GM19455 (cell line): ENCODE measurements around the gene MAPRE3.

Experiments used
- ATAC-seq: cut with Tn5 transposase; IDR thresholded peaks from one replicate; pipeline ENCODE4 v1.9.1; 2021; ENCODE audit not compliant: unreplicated experiment

The MAPRE3 gene

DNA sequence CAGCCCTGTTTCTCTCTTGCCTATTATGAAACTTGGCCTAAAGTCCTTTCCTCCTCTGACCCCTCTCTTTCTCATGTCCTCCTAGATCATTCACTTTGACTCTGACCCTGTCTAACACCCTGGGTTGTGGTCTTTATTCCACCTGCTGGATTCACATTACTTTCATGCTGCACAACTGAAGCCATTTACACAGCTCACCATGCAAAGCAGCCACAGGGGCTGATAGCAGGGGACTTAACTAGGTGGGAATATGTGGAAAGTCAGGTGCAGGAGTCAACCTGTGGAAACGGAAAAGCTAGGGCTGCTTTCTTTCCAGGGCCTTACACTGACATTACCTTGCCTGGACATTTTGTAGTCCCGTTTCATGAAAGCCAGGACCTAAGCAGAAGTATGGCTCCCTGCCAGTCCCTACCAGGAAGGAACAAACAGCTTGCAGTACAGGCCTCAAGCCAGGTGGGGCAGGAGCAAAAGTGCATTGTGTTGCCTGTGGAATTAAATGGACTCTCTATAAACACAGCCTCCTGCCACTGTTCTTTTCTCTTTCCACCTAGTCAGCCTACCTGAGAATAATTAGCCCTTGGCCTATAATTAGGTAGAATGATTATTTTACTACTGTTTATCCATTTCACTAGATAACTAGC, 11.8 kb downstream of the MAPRE3 start:
- ATAC-seq: no peak

DNA sequence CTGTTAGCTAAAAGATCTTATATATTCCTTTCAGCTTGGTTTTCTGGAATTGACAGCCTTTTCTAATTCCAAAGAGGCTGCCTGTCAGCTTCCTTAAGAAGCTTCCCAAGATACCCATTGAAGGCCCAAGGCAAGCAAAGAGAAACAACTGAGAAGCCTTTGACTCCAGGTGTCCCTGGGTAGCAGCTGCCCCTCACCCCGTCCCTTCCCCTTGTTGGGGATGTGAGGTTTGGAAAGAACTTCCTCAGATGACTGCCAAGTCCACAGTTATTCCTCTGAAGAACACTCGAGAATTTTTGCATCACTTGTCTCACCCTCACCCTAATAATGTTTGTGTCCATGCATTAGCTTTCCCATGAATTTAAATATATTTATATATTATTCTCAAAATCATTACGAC, 13.3 kb downstream of the MAPRE3 start:
- ATAC-seq: no peak

DNA sequence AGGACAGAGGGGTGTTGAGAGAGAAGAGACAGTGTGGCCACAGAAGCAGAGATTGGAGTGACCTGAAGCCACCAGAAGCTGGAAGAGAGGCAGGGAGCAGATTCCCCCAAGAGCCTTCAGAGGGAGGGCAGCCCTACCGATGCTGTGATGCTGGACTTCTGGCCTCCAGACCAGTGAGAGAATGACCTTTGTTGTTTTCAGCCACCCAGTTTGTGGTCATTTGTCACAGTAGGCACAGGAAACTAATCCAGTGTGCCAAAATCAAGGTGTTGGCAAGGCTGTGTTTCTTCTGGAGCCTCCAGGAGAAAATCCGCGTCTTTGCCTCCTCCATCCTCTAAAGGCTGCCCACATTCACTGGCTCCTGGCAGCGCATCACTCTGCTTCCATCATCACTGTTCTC, 15.4 kb downstream of the MAPRE3 start:
- ATAC-seq: no peak

DNA sequence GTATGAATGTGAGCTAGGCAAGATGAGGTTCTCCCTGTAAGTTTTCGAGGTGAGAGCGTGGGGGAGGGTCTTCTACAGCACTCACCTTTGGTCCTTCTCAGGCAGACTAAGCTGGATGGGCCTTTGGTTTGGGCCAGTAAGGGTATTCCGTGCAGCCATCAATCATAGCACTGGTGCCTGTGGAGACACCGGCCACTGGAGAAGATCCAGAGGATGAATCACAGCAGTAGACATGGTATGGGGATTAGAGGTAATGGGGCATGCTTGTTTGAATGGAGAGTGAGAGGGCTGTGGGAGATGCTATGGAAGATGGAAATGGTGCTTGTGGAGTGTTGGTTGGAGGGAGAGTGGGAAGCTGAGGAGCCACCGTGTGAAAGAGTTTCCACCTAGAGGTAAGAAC, 16.1 kb downstream of the MAPRE3 start:
- ATAC-seq: no peak

DNA sequence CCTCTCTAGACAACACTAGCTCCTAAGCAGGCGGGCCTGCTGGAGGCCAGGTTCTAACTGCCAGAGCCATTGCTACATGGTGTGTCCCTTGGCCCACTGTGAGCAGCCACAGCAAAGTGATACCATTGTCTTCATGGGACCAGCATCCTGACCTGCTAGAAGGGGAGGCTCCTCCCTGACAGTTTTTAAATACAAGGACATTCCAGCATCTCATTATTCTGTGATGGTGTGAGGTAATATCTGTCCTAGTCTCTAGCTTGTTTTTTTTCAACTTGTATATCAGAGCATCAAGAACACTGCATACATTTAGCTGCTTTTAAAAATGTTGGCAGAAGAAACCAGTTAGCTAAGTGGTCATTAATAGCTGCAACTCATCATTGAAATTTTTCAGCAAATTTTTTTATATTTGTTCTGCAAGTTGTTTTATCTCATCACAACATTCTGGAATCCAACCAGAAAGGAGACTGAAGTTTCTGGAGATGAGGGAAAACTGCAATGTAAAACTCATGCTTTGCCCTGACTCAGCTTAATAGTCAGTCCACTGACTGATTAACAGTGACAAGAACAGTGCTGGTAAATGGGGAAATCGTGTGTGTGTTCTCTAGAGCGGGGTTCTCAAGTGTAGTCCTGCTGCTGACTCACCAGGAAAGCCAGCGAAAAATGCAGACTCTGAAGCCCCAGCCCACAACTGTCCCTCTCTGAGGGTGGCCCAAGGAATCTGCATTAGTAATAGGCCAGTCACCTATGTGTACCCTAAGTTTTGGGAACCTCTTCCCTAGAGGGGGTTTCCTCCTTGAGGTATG, 17.8 kb downstream of the MAPRE3 start:
- no peak for ATAC-seq

DNA sequence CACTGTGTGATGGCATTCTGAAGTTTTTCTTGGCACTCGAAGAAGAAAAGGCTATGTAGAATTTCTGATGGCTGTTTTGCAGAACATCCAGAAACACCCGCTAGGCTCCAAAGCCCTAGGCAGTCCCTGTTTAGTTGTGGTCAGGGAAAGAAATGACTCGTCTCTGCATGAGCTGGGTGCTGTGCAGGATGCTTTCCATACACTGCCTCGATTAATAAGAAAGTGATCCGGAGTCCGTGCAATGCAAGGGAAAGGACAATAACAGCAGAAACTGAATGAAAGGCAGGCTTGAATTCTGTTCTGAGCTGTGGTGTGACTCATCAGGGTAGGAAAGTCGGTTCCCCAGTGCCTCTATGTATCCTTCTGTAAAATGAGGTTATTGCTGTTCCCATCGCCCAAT, 18.7 kb downstream of the MAPRE3 start:
- no peak for ATAC-seq

DNA sequence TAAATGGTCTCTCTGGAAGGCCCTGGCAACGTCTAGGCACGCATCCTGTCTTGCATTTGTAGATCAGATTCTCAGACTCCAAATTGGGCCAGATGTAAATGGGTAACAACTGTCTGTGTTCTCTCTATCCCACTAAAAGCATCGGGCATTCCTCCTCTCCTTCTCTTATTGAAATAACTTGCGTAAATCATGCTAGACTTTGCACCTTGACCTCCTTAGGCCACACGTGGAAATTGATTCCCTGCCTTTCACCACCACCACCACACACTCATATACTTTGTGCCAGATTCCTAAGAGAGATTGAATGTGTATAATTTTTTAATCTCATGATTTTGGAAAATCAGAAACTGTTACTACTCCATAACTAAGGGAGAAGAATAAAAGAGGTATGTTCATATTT, 21.3 kb downstream of the MAPRE3 start:
- ATAC-seq: no peak

DNA sequence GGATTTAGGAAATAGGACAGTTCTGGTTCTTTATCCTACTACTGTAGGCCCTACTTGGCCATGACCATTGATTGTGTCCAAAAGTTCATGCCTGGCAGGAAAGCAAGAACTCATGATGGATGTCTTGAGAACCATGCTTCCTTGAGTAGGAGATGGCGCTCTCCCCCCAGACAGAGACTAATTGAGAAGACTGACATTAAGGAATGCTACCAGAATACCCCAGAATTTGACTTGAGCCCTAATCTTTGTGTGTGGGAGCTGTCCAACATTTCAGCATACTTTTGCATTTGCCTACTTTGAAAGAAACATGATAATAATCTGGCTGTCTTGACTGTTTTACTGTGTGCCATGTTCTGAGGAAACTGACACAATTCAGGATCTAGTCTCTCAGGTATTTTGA, 23.3 kb downstream of the MAPRE3 start:
- no peak for ATAC-seq

DNA sequence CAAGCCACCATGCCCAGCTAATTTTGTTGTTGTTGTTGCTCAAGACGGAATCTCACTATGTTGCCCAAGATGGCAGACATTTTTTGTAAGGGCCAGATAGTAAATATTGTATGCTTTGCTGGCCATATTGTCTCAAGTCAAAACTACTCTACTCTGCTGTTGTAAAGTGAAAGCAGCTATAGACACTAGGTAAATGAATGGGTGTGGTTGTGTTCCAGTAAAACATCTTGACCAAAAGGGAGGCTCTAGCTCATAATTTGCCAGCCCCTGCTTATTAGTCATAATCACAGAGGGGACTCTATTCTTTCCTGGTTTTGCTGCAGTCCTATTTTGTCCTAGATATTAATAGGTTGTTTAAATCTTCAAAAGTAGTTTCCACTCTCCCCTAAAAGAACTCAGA, 24.5 kb downstream of the MAPRE3 start:
- no peak for ATAC-seq

DNA sequence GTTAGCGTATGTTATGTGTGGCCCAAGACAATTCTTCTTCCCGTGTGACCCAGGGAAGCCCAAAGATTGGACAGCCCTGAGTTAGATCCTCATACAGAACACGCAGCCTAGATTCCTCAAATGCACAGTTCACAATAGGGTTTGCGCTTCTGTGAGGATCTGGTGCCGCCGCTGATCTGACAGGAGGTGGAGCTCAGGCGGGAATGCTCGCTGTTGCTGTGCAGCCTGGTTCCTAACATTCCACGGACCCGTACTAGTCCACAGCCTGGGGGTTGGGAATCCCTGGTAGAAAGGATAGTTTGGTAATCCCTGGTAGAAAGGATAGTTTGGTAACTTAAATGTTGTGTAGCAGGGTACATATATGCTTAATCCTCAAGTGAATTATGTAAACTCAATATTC, 27.0 kb downstream of the MAPRE3 start:
- no peak for ATAC-seq

DNA sequence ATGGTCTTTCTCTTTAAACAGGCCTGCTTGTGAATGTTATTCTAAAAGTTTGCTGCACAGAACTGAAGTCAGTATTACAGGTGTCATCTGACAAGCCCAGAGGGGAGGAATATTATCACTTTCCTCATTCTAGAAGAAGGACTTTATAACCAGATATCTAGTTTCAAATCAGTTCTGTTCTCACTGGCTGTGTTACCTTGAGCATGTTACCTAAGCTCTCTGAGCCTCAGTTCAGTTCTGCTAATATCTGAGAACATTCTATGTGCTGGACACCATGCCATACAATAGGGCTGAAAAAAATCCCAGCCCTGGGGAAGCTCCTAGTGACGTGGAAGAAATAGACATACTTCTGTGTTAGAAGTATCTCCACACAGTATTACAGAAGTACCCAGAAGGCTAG, 27.9 kb downstream of the MAPRE3 start:
- no peak for ATAC-seq

DNA sequence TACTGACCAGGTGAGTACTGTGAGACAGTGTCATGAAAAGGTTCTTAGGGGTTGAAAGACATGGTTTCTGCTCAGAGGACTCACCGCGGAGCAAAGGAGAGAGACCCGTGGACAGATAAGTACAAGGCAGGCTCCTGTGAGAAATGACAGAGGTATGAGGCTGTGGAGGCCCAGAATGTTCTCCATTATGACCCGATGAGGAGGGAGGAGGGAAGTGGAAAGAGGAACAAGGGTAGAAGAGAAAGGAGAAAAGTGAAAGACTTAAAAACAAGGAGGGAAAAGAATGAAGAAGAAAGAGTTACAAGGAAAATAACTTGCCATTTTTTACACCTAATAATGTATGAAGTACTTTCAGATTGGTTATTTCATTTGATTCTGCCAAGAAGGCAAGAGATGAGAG, 29.8 kb downstream of the MAPRE3 start:
- no peak for ATAC-seq

DNA sequence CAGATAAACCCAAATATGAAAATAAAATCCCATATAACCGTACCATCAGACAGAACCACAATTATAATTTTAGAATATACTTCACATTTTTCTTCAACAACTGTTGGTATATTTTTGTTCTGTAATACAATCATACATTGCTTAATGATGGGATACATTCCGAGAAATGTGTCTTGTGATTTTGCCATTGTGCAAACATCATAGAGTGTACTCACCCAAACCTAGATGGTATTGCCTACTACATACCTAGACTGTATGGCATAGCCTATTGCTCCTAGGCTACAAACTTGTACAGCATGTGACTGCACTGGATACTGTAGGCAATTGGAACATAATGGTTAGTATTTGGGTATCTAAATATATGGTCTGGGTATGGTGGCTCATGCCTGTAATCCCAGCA, 30.6 kb downstream of the MAPRE3 start:
- ATAC-seq: no peak

DNA sequence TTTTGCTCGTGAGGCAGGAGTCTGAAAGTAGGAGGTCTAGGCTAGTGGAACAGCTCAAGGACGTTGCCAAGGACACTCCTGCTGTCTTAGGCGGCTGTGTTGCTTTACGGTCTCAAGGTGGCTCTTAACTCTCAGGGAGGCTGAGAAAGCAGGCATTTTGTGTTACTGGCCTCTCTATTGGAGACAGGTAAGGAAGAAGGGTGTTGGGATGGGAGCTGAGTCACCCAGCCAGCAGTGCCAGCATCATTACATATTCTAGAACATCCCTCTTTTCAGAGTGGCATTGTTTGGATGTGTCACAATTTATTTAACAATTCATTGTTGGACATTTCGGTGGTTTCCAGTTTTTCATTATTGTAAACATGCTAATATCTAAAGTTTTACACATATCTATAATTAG, 31.5 kb downstream of the MAPRE3 start:
- no peak for ATAC-seq

DNA sequence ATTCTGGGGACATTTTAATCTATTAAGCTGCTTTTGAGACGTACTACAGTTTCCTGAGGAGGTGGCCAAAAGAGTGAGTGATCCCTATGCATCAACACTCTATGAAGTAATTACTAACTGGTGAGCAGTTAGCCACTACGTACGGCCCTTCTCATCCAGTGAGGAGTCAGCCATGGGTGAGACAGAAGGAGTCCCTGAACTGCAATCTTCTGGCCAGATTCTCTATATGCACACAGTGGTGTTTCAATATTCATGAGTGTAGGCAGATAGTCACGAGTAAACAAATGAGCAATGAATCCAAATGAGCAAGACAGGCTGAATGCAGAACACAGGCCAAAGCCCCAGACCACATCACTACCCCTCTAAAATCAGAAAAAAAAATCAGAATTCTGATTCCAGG, 32.6 kb downstream of the MAPRE3 start:
- ATAC-seq: no peak

DNA sequence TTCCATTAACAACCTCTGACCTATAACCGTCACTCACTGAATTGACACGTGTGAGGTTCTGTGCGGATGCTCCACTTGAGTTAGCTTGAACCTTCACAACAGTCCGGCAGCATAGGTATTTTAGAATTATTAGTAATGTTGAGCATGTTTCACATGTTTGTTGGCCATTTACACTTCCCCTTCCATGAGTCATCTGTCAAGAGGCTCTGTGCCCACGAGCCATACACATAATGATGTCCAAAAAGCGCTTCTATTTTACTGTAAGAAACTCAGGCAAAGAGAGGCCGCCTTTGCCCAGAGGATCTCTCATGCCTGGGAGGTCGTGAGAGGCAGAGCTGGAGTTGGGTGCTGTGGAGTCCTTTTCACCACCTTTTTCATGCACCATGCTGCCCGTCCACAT, 33.4 kb downstream of the MAPRE3 start:
- no peak for ATAC-seq

DNA sequence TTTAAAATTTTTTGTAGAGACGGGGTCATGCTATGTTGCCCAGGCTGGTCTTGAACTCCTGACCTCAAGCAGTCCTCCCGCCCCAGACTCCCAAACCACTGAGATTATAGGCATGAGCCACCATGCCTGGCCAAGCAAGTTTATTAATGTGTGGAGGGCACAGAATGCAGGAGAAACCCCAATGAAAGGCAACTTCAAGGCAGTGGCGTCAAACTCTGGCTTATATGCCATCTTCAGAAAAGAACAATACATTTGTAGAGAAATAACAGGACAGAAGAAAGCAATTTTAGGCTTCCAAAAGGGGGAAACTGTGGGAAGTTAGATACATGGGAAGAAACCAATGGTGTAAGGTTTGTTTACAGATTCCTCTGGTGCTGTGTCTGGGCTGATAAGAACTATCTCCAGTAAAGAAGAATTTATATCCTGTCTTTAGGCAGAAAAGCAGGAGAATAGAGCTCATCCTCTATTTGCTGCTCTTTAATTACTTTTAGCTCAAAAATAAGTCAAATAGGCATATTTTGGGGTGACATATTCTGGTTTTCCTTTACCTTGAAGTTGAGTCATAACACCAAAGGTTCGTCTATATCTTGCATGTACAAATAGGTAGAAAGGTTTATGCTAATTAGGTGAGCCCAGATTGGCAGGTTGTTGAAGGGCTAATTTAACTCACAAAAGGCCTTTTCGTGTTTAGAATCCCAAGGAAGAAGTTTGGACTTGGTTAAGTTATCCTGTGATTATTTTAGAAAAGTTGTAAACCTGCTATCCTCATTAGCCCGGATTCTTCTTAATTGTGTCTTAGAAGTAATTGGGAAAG, 36.4 kb downstream of the MAPRE3 start:
- ATAC-seq: no peak

DNA sequence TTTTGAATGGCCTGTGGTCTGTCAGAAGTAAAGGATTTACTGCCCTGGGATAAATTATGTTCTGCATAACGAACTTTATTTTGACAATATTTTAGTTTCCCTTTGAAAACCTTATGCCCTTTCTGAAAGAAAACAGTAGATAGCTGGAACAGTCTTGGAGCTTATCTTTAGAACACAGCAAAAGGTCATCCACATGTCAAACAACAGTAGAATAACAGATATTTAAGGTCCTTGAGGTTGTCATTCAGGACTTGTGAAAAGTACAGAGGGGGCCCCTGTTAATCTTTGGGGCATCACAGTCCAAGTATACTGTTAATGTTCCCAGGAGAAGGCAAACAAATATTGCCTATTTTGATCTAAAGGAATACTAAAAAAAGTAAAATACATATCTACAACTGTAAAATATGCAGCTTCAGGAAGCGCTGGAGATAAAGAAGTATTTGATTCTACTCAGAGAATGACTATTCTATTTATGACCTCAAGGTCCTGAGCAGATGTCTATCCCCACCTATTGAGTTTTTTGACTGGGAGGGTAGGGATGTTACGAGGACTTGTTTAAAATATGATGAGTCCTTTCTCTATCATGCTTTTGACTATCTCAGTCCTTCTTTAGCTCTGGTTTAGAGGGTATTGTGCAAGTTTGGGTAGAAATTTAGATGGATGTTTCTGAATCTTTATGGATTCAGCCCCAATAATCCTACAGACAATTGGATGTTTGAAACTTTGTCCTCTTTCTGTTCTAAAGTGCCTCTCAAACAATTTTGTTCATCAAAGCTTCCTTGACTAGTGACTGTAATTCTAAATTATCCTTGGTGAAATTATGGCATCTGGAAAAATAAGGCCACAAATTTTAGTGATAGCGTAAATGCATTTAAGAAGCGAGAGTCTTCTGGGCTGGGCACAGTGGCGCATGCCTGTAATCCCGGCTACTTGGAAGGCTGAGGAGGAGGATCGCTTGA, 37.3 kb downstream of the MAPRE3 start:
- ATAC-seq: no peak

DNA sequence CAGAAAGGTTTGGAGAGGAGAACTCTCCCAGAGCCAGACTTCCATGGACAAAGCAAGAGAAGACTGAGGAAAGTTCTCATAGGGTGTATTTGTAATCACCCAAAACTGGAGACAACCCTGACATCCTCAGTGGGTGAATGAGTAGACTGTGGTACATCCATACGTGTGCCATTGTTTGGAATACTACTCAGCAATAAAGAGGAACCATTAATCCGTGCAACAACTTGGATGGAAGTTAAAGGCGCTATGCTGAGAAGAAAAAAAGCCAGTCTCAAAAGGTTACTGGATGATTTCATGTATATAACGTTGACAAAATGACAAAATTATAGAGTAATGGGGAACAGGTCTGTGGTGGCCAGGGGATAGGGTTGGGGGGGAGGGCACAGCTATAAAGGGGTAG, 38.2 kb downstream of the MAPRE3 start:
- no peak for ATAC-seq

DNA sequence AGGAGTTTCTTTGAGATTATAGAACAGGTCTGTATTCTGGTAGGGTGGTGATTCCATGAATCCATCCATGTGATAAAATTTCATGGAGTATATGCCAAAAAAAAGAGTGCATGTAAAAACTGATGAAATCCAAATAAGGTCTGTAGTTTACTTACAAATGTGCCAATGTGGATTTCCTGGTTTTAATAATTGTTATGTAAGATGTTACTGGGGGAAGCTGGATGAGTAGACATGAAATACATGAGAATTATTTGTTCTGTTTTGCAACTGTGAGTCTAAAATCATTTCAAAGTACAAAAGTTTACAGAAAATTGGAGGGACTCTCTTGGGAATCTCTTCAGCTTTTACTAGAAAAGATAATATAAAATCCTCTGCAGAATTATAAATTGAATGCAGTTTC, 38.6 kb downstream of the MAPRE3 start:
- ATAC-seq: no peak

DNA sequence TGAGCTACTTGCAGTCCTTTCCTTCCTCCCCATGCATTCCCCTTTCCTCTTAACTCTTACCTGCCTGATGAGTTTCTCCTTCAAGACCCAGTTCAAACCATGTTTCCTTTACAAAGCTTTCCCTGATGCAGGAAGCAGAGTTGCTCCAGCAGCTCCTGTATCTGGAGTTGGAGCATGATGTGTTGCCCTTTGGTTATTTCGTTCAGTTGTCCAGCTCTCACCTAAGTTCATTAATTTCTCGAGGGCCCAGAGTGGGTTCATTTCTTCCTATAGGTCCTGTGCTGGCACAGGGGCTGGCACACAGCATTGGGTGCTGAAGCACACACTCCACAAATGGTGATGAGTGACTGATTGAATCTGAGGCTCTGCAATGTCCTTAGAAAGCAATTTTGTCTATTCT, 39.3 kb downstream of the MAPRE3 start:
- ATAC-seq: no peak
